Left ventricle myocardium inferior (tissue), 1 donor: ENCODE results near the gene KLF6. TPM values are rescaled to one million over a fixed set of nuclear protein-coding genes. Genes with fewer than 3 reads are reported as not detected.
A peak's percentile ranks its signal among the peaks of the same experiment; 100 is the strongest.

Source experiments
- DNase-seq: peaks from one replicate; pipeline ENCODE4 v3.0.0-alpha.2; 2020
- H3K27ac ChIP-seq: fragments of 200-600 bp; replicated peaks from 2 replicates; pipeline ENCODE4 v1.8.0; 2021
- H3K27me3 ChIP-seq: fragments of 200-600 bp; 2 replicates; pipeline ENCODE4 v1.8.0; 2021; ENCODE audit warnings: low read depth
- H3K36me3 ChIP-seq: fragments of 200-600 bp; 2 replicates; pipeline ENCODE4 v1.8.0; 2021
- H3K4me1 ChIP-seq: fragments of 200-600 bp; 2 replicates; pipeline ENCODE4 v1.8.0; 2021
- H3K4me3 ChIP-seq: fragments of 200-600 bp; 2 replicates; pipeline ENCODE4 v1.8.0; 2021; ENCODE audit warnings: mild to moderate bottlenecking, moderate library complexity
- H3K9me3 ChIP-seq: fragments of 200-600 bp; replicated peaks from 2 replicates; pipeline ENCODE4 v1.8.0; 2021
- CTCF ChIP-seq: fragments of 200-600 bp; IDR thresholded peaks from 2 replicates; pipeline ENCODE4 v1.8.0; 2021; ENCODE audit warnings: antibody characterized with exemption, mild to moderate bottlenecking, borderline replicate concordance
- intact Hi-C: fragments of 100-400 bp; cut with micrococcal nuclease; formaldehyde crosslinking; loops from one replicate; pipeline ENCODE4 v1.11.0; 2022
- total RNA-seq: library from RNA; stranded (reverse); fragmentation: NEBNext Ultra II Directional; extraction: Animal tissue kit (Norgen Biotek cat#: 25700); gene quantifications from one replicate; pipeline ENCODE4 v1.2.1, GENCODE V29; 2021
- donor health status: DM: no; HTN: yes; CAD: no; lungs with severe emphysema.

Gene KLF6
- total RNA-seq, 1 donor from 2014 or later, result 43.8 TPM

GRCh38 chr10:3805791-3806461 lies 20.9 kb upstream of the KLF6 start:
- peak overlapping the region; percentile 95 for H3K27ac ChIP-seq
- no peaks in the 10 kb centered on the region for H3K27me3 ChIP-seq
- H3K4me3 ChIP-seq, result peak overlapping the region; percentile 42
- intact Hi-C loops, result no loop called here
- DNase-seq, result peak; percentile 34
- H3K36me3 ChIP-seq, result no peaks in the 10 kb centered on the region
- no peak for TF ChIP-seq CTCF
- H3K4me1 ChIP-seq, result peaks cover 98% of the 10 kb centered on the region
- H3K9me3 ChIP-seq, result no peaks in the 10 kb centered on the region

- intact Hi-C loops, result no loop called here
- Histone ChIP-seq H3K27ac (peak overlapping the region; percentile 95), H3K27me3 (no peaks in the 10 kb centered on the region), H3K36me3 (no peaks in the 10 kb centered on the region), H3K9me3 (no peaks in the 10 kb centered on the region), H3K4me3 (peak overlapping the region; percentile 42), H3K4me1 (peaks cover 95% of the 10 kb centered on the region)
- no peak for DNase-seq
- no peak for TF ChIP-seq CTCF
Measured at GRCh38 chr10:3805201-3805790, 20.3 kb upstream of the KLF6 start.

GRCh38 chr10:3803927-3804741 lies 19.1 kb upstream of the KLF6 start:
- intact Hi-C loops, result no loop called here
- H3K27me3 ChIP-seq, result no peaks in the 10 kb centered on the region
- no peak overlapping the region for H3K4me3 ChIP-seq
- peaks cover 83% of the 10 kb centered on the region for H3K4me1 ChIP-seq
- no peaks in the 10 kb centered on the region for H3K9me3 ChIP-seq
- H3K36me3 ChIP-seq, result no peaks in the 10 kb centered on the region
- no peak for TF ChIP-seq CTCF
- H3K27ac ChIP-seq, result peak overlapping the region; percentile 95
- DNase-seq, result no peak

- no peak for TF ChIP-seq CTCF
- Histone ChIP-seq H3K27ac (peak overlapping the region; percentile 95), H3K9me3 (no peaks in the 10 kb centered on the region), H3K4me3 (no peak overlapping the region), H3K36me3 (no peaks in the 10 kb centered on the region), H3K27me3 (no peaks in the 10 kb centered on the region), H3K4me1 (peaks cover 76% of the 10 kb centered on the region)
- intact Hi-C loops, result no loop called here
- no peak for DNase-seq
Measured at GRCh38 chr10:3803295-3803926, 18.4 kb upstream of the KLF6 start.

GRCh38 chr10:3802526-3803265 lies 17.7 kb upstream of the KLF6 start:
- Histone ChIP-seq H3K9me3 (no peaks in the 10 kb centered on the region), H3K27ac (peak overlapping the region; percentile 95), H3K27me3 (no peaks in the 10 kb centered on the region), H3K4me3 (no peak overlapping the region), H3K36me3 (no peaks in the 10 kb centered on the region), H3K4me1 (peaks cover 69% of the 10 kb centered on the region)
- DNase-seq, result no peak
- intact Hi-C loops, result no loop called here
- TF ChIP-seq CTCF, result no peak
